ENCODE measurements around the gene KRTAP10-2.

The KRTAP10-2 gene

DNA sequence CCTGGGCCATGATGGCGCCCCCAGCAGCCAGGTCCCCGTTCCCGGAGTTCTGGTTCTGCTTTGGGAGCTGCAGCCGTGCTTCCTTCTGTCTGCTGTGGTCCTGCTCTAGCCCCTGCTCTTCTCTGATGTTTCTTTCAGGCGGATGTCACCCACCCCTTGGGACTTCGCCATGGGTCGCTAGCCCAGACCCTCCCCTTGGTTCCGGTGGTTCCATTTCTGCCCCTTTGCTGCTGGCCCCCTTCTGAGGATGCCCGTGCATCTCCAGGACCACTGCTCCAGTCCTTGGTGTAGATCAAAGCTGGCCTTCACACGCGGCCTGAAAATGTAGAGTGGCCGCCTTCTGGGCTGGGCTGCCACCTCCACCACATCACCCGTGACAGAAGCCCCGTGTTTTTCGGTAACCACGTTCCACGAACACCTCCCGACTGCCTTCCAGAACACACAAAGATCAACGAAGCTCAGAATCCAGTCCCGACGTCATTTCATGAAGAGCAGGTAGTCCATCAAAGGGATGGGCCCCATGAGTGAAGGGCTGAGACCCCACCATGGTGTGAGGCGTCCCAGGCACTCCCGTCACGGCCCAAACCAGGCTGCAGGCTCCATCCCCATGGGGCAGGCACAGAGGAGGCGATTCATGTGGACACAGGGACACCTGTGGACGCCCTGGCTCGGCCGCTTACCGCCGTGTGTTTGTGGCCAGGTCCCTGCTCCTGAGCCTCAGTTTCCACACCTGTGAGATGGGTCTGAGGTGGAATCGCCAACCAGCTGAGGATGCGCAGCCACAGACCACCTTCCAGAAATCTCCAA, 35.7 kb downstream of the KRTAP10-2 start:
- no peak for DNase-seq

DNA sequence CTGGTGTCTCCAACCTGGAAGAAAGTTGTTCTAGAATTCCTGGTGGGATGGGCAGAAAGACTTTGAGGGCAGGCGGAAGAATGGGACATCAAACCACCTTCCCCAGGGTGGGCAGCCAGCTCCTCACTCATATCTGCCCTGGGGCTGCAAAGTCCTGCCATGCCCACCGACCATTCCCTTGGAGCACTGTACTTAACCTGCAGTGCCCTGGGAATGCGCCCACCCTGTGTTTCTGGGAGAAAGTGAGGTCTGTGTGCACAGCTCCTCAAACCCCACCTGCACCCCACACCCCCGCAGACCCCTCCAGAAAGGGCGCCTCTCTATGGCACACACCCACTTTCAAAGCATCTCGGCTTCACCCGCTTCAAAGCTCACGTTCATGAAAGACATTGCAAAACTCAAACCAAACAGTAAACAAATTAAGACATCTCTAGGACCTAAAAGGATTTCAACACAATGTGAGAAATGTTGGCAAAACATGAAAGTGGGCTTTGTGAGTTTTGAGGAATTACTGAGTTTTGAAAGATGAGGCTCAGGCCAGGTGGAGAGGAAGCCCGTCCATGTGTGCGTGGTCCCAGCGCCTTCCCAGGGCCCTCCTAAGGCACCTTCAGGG, 36.5 kb downstream of the KRTAP10-2 start:
- no peak for DNase-seq

DNA sequence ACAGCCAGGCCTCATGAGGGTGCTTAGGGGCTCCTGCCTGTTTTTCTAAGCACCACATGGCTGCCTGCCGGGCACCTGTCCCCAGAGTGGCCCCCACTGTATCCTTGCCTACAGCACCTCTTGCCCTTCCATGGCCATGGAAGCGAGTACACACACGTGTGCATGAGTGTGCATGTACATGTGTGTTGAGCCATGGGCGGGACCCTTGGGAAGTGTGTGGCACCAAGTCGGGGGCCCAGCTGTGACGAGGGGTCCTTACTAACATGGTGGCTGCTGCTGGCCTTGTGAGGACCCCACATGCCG, 37.1 kb downstream of the KRTAP10-2 start:
- no peak for DNase-seq

DNA sequence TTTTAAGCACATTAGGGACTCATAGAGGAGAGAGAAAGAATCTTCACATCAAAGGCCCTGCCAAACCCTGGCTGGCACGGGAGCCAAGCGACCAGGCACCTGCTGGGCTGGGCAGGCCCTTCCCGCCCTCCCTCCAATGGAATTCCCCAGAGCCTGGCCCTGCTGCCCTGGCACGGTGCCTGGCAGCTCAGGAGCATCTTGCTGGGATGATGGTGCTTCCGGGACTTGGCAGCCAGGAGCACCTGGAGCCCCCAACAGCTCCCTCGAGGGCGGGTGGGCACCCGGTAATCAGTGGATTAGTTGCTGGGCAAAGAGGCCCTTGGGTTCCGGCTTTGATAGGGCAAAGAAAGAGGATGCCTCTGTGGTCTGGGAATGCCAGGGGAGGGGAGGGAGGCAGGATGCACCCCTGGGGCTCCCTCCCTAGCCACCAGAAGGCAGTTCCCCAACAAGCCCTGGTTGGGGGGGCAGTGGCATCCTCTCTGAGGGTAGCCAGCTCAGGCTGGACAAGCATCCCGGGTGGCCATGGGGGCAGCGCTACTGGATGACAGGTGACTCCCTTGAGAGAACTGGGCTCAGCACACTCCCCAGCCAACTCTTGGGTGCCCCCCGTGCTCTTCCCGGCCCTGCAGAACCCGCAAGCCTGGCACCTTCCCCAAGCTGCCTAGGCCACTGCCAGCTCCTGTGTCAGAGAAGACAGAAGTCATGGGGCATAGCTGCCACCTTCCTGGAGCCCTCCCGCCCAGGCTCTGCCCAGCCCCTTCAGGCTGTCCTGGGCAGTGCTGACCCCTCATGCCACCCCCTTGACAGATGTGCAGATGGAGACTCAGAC, 37.7 kb downstream of the KRTAP10-2 start:
- no peak for DNase-seq

DNA sequence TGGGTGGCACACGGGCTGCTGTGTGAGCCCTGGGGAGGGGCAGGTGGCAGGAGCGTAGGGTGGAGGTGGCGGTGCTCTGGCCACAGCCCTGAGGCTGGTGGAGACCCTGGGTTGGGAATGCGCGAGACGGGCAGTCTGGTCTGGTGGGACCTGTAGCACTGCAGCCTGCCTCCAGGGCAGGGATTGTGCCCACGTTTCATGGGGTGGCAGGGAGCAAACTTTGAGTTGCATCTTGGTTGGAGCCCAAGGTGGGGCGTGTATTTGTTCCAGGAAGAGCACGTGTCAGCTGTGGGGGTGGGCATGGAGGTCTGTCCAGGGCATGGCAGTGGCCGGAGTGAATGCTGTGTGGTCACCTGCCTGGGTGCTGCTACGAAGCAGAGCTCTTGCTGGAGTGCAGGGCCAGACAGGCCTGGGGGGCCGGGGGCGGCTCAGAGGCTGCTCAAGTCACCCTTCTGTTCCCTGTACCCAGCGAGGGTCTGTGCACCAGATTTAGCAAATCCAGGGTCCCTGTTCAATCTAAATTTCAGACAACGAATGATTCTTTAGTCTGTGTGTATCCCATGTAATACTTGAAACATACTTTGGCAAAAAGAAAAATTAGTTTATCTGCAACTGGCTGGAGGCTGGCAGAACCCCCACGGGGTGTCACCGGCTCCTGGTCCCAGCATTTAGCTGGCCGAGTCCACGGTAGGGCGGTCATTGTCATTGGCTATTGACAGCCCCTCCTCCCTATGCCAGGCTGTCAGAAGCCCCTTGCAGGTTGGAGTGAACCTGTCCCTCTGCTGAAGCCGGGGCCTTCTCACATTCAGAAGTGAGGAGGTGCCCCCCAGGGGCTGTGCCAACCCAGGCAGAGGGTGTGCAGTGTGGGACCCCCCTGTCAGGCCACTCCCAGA, 38.6 kb downstream of the KRTAP10-2 start:
- no peak for DNase-seq

DNA sequence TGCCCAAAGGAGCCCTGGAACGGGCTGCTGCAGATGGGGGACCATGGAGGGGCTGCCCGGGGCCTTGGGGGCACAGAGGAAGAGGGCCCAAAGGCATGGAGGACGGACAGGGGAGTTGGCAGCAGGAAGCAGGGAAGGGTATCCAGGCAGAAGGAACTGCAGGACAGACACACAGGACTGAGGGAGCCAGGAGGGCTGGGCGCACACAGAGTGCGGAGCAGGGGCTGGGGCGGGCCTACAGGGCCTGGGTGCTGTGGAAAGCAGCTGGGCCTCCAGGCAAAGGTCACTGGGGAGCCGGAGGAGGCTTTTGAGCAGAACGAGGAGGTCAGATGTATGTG, 39.4 kb downstream of the KRTAP10-2 start:
- no peak for DNase-seq

DNA sequence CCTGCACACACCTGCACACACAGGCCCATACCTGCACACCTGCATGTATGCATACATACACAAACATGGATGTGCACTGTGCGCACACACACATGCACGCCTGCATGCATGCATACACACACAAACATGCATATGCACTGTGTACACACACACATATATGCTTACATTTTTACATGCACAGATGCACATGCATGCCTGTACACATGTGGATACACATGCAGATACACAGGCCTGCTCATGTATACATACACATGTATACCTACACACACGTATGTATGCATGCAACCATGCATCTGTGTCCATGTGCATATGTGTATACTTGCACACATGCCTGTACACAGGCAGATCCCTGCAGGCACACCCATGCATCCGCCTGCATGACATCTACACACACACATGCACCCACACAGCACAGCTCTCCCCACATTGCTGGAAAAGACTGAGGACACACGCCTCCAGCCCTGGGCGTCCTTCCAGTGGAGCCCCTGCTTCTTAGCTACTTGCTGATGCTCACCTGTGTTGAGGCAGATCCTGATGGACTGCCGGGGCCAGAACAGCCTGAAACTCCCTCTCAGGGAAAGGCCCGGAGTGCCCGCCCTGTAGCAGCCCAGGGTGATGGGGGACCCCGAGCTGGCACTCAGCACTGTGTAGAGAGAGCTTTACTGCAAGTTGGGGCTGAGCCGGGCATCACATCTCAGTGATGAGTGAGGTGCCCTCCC, 39.9 kb downstream of the KRTAP10-2 start:
- DNase-seq: no peak

DNA sequence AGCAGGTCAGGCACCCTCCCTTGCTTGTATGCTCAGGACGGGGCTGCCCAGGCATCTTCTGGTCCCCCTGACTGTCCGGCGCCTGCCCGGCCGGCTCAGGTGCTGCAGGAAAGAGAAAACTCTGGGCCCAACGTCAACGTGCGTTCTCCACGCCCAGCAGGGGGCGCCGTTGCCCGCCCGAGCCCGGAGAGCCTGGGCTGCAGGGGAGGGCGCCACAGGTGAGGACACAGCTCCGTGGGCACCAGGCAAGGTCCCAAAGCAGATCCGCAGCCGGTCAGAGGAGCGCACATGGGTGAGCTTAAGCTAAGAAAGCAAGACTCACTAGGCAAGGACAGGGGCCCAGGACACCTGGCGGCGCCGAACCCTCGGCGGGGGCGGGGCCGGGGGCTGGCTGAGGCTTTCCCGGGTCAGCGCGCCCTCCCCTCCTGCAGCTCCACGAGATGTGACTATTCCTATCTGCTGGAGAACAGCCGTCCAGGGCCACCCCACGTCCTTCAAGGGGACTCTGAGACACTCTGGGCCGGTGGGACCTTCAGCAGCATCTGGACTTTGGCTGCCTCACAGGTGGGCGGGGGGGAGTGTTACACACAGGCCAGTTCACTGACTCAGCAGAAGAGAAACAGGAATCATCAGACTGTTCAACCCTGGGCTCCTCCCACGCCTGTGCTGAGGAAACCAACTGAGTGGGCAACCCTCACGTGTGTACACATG, 40.6 kb downstream of the KRTAP10-2 start:
- DNase-seq: peak in 11 of 56 donors; percentile 4 to 54 (median 15)

DNA sequence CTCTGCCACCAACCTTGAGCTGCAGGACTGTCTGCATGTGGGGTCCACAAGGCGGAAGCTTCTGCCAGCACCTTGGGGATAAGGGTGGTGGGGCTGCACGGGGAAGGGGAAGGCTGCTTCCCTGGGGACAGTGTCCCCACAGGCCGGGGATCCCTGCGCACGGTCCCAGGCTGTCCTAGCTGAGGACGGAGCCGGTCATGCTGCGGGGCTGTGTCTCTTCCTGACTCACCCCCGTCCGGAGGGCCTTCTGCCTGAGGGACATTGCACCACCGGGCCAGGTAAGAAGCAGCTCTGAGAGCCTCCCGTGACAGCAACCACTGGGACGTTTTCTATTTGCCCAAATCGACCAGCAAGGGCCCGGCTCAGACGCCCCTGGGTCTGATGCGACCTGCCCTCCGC, 41.2 kb downstream of the KRTAP10-2 start:
- DNase-seq: no peak

DNA sequence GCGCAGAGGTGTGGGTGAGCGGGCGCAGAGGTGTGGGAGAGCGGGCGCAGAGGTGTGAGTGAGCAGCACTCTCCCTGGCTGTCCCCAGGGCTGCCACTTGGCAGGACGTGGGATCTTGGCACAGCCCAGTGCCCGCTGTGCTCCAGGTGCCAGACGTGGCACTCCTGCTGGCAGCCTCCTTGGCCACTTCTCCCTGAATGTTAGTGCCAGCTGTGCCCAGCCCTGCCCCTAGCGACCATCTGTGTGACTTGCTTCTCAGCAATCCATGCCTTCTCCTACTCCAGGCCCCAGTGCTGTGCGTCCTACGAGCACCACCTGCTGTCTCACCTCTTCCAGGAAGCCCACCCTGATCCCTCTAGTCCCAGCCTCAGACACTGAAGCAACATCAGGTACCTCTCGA, 41.8 kb downstream of the KRTAP10-2 start:
- peak in 5 of 56 donors; percentile 7 to 37 (median 14) for DNase-seq

DNA sequence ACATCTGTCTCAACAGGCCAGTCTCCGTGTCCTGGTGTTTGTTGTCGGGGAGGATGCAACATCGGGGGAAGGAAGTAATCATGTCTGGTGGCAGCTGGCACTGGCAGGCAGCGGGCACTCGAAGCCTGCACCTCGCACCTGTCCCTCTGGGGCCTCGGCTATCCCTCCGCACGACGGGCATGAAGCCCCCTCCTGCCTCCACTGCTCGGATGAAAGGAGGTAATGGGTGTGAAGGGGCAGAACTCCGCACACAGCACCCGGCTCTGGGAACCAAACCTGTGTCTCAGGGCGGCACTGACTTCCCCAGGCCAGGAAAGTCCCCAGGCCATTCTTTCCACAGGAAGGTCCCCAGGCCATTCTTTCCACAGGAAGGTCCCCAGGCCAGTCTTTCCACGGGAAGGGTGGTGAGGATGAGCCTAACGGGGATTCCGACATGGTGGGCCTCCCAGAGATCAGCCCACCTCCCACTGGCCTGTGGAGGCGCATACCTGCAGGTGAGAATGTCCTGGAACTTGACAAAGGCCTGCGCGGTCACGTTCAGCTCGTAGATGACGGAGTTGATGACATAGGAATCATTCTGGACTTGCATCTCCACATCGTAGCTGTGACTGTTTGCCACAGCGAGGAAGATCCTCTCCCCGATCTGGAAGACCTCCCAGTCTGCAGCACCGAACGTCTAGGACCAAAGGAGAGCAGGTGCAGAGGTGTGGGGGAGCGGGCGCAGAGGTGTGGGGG, 42.4 kb downstream of the KRTAP10-2 start:
- DNase-seq: no peak

DNA sequence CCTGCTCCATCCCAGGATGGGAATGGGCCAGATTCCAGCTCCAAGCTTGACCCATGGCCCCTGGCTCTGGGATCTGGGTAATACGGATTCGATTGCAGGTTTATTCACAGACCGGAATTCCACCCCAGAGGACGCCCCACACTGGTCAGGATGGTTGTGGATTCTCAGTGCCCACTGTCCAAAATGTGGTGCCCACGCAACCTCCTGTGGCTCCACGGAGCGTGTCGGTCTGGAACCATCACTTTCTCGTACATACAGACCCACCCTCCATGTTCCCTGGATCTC, 42.9 kb downstream of the KRTAP10-2 start:
- no peak for DNase-seq

DNA sequence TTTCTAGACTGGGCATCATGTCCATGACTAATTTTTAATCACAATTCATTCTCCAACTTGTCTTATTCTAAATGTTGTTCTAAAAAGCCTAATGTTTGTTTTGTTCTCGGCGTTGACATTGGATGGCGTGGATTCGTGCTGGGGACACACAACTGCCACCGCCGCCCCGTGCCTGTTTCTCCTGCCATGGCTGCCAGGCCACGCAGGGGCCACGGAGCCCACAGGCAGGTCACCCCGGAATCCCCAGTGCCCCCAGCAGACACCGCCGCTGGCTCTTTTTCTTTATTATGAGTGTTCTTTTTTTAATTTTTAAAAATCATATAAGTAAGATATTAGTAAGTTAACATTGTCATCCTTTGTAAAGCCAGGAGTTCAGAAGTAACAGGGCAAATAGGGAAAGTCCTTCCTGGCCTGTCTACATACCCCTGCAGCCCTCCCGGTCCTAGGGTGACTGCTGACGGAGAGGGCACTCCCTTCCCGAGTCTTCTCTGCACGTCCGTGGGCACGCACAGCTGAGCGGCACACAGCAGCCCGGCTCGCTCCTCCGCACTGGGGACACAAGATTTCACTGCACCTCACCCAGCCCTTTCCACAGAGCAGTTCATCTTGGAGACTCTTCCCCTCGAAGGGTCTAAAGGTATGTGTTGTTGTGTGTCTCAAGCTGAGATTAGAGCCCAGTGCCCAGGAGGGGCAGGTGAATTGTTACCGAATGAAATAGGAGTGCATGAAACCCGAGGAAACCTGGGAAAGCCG, 43.5 kb downstream of the KRTAP10-2 start:
- no peak for DNase-seq

DNA sequence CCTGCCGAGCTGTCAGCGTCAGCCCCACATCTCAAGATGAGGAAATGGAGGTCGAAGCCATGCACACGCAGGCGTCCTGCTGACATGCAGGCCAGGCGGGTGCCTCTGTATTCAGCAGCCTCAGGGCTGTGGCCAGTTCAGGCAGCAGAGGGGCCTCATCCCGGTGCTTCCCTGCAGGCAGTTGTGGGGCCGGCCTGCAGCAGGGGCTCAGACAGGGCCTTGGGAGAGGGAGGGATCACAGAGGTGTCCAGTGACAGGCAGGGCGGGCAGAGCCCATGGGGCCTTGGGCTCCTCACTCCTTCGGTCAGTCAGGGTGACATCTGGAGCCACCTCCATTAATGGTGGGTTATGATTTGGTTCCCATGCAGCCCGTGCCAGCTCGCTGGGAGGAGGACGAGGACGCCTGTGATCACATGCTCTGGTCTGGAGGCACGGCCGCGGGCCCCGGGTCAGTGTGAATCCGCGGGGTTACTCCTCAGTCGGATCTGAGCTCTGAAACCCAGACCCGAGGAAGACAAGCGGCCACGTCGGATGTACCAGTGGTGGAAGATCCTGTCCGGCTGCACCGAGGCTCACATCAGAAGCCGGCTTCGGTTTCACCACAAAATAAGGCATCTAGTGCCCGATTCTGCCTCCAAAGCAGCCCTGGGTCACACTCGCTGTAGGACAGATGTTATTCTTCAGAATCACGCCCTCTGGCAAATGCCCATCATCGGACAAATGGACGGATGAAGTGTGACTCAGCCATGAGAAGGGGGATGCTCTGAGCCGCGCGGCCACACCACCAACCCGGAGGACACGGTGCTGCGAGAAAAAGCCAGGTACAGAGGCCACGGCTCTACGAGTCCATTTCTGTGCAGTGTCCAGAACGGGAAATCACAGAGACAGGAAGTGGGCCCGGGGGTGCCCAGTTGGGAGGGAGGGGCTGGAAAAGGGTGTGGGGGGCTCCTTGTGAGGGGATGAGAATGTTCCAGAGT, 44.7 kb downstream of the KRTAP10-2 start:
- DNase-seq: no peak

DNA sequence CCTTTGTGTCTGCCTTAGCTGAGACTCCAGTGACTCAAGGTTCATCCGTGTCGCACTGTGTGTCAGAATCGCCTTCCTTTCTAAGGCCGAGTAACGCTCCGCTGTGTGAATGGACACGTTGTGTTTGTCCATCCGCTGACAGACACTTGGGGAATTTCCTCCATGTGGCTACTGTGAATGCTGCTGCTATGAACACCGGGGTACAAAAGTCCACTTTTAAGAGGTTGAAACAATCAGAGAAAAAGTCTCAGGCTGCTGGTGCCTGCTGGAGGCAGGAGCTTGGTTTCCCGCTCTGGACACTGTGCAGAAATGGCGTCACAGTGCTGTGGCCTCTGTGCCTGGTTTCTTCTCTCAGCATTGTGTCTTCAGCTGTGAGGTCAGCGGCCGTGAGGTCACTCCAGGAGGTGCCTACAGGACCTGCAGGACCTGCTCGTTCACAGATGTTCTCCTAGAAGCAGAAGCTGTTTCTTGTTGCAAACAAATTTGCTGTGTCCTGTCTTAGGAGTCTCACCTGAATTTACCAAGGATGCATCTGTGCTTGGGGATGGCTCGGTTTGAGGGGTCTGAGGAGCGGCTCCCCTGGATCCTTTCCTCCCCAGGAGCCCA, 45.5 kb downstream of the KRTAP10-2 start:
- DNase-seq: no peak

DNA sequence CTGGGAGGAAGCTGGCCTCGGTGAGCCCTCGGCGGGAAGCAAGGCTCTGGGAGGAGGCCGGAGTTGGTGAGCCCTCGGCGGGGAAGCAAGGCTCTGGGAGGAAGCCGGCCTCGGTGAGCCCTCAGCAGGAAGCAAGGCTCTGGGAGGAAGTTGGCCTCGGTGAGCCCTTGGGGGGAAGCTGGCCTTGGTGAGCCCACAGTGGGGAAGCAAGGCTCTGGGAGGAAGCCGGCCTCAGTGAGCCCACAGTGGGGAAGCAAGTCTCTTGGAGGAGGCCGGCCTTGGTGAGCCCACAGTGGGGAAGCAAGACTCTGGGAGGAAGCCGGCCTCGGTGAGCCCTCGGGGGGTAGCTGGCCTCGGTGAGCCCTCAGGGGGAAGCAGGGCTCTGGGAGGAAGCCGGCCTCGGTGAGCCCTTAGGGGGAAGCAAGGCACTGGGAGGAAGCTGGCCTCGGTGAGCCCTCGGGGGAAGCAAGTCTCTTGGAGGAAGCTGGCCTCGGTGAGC, 47.4 kb downstream of the KRTAP10-2 start:
- DNase-seq: peak in 1 of 56 donors; percentile 3
